GM10847 (cell line): Measurements from ENCODE around the gene PDE7B.

Experiments used
- POLR2A ChIP-seq: IDR thresholded peaks from 2 replicates; pipeline ENCODE4 v1.6.1; 2011; ENCODE audit not compliant: insufficient read length; ENCODE audit errors: extremely low read depth

PDE7B gene

GRCh38 chr6:136090929-136091328, 239.4 kb downstream of the PDE7B start:
- TF ChIP-seq POLR2A, result no peak

GRCh38 chr6:136092897-136093296, 241.4 kb downstream of the PDE7B start:
- TF ChIP-seq POLR2A, result no peak

- TF ChIP-seq POLR2A, result no peak
Measured at GRCh38 chr6:136093835-136094234, 242.3 kb downstream of the PDE7B start.

DNA sequence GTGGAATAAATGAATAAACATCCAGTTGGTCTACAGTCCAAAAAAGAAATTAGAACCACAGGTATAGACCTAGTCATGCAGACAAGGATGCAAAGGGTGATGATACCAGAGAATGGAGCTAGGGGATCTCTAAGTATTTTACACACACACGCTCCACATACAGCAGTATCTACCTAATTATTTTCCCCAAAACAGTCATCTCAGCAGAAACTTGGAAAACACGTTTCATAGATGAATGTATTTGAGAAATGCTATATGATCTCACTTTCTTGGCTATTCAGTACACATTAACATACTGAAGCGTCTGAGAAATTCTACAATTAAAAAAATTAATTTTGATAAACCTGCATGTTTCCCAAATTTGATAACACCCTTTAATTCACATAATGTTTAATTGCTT, 243.3 kb downstream of the PDE7B start:
- no peak for TF ChIP-seq POLR2A

GRCh38 chr6:136095986-136096385, 244.5 kb downstream of the PDE7B start:
- no peak for TF ChIP-seq POLR2A

- TF ChIP-seq POLR2A, result no peak
Measured at GRCh38 chr6:136102991-136103688, 251.6 kb downstream of the PDE7B start.

DNA sequence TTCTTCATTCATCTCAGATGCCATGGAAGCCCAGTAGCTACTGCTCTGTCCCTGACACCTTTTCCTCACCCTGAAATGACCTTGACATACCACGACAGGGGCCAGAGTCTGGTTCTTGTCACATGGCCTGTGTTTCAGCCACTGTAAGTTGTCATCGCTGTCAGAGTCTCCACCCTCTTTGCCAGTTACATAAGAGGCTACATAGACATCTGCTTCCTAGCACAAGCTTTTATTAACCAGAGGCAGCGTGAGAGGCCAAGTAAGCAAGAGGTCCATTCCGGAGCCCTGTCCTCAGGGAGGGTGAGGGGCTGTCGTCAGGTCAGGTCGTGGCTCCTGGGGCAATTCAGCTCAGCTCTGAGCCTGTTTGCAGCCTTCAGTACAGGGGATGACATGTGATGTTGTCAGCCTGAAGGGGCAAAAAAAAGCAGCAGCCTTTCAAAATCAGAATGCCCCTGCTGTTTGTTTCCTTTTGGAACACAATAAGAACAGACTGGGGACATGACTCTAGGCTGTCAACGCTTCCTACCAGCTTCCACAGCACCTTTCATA, 252.3 kb downstream of the PDE7B start:
- no peak for TF ChIP-seq POLR2A

DNA sequence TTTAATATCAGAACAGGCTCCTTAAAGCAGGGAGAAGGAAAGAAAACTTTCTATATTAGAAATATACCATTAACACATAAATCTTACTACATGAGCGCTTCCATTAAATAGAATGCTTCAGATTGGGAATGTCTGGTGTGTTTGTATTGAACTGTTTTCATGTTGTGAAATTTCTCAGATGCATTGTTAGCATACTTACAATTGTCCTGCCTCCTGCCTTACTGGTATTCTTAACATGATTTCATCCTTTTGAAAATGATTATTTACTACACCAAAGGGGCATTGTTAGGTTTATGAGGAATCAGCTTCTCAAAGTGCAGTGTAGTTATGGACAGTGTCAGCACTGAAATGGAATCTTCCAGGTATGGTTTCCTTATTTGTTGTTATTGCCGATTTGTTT, 253.1 kb downstream of the PDE7B start:
- no peak for TF ChIP-seq POLR2A

DNA sequence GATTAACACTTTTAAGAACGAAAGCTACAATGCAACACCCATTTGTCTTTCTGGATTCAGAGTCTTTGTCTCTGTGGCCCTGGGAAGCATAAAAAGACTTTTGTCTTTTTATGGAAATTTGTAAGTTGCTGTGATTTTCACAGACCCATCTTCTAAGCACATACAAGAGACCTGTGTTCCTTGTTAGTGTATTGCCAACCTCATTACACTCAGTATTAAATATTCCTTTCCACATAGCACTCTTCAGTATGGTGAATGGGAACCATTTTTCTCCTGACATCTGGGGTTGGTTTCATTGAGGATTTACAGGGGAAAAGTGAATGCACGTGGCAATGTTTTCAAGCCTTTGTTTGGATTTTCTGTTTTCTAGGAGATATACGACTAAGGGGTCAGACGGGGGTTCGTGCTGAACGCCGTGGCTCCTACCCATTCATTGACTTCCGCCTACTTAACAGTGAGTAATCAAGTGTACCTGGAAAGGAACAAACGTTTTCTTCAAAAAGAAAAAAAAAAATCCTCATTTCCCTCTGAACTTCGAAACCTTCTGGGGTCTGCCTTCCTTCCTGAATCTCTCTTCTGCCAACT, 257.0 kb downstream of the PDE7B start:
- no peak for TF ChIP-seq POLR2A

DNA sequence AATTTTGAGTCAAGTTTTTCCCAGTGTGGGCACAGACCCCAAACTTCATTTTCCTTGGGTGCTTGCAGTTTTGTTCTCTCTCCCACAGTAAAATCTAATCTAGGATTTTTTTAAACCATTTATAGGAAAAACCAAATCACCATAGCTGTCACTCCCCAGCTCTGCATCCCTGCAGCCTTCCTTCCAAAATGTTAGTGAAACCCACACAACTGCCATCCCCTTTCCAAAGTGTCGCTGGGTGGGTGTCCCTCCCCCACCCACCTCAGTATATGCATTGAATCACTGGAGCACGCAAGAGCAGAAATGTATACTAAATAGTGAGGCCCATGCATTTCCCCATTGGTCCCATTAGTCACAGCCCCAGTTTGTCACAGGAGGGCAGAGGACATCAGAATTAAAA, 260.3 kb downstream of the PDE7B start:
- TF ChIP-seq POLR2A, result no peak

- no peak for TF ChIP-seq POLR2A
Measured at GRCh38 chr6:136112262-136112661, 260.8 kb downstream of the PDE7B start.

DNA sequence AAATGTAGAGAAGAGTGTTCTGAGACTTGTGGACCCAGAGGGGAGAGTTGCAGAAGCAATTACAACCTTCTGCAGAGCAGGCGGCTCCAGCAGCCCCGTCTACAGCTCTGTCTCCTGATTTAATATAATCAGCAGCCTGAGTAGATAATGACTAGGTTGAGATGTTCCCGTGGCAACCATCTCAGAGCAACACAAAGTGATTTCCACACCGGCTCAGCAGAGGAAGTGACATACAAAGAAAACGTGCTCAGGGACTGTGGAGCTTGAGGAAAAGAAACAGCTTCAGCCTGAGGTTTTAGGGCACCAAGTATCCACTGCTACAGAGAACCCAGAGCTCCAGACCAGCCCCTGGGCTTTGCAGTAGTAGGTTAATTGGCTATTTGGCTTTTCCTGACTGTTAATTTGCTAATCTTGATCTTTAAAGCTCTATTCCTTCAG, 262.3 kb downstream of the PDE7B start:
- TF ChIP-seq POLR2A, result no peak

DNA sequence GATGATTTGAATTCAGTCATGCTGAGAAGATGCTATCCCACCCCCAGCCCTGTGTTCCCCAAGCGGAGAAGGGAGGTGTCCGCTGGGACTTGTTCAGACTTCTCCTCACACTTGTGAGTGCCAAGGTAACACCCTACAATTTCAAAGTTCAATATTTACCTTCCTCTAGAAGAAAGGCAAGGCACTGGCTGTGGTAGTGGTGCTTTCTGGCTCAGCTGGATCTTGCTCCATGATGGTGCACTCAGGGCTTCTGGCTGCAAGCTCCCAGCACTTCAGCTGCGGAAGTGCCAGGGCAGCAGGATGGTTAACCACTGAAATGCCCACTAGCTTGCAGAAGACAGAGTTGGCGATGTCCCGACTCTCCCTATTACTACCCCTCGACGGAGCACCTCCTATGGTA, 263.2 kb downstream of the PDE7B start:
- no peak for TF ChIP-seq POLR2A

DNA sequence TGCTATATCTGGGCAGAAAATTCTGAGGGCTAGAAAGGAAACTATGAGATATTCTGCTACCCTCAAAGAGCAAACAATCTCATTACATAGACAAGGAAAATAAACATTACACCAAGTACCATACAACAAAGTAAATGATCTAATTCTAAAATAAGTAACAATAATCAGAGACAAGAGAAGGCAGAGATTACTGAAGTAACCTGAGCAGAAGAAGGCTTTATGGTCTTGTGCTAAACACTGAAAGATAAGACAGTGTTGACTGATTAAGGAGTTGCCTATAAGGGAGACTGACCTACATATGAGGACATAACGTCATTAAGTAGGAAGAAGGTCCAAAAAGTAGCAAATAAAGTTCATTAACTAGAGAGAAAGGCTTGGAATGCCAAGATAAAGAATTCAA, 264.4 kb downstream of the PDE7B start:
- no peak for TF ChIP-seq POLR2A

- no peak for TF ChIP-seq POLR2A
Measured at GRCh38 chr6:136117081-136117480, 265.6 kb downstream of the PDE7B start.

DNA sequence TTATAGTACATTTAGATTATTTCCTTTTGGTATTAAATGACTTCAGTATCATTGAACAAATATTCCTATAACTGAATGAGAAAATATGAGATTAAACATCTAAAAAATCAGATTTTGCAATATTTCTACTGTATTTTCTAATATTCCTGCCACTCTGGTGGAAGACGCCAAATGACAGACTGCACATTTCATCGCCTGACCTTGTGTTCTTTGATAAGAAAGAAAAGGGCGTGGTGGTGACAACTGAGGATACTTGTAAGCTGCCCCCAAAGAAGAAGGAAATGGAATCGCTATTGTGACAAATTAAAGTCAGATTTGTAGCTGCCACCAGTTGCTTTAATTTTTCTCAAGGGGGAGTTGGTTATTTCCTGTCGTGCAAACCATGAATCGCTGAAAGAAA, 267.3 kb downstream of the PDE7B start:
- TF ChIP-seq POLR2A, result no peak

GRCh38 chr6:136123468-136123867, 272.0 kb downstream of the PDE7B start:
- TF ChIP-seq POLR2A, result no peak
